ENCODE results near the gene GUK1. TPM values are rescaled to one million over a fixed set of nuclear protein-coding genes. Genes with fewer than 3 reads are reported as not detected.

GUK1 gene
- total and polyA plus RNA-seq, 2 of the 8 experiments (the other 6 are each of a cell fraction or from before 2014, with no cell fraction given) = 68.5 to 183 TPM

GRCh38 chr1:228154670-228155571, 14.8 kb downstream of the GUK1 start:
- FAIRE-seq (no peak), DNase-seq (ENCODE audit: low read depth in 1 of 2, low spot score in 2 of 2) (no peak)
- ChIA-PET POLR2A (ENCODE audit: partially characterized antibody) (interaction anchor here (5.5 kb wide), 1 partner anchor 9 kb away, joined by 44 read pairs; the partner anchor contains the start of gene IBA57), CTCF (ENCODE audit: partially characterized antibody) (interaction anchor here (1.2 to 1.6 kb wide), 3 partner anchors 10 to 14 kb away, joined by 3 read pairs; no protein-coding TSS in a partner anchor)
- H3K4ac ChIP-seq (replicated peaks; ENCODE audit: insufficient read length, low read depth, low read length) = no peak overlapping the region
- 87% methylated on average over 20 of the region's 20 CpGs; no CpG with 5 or more reads in 1 of the 2 experiments for WGBS, 2 experiments (ENCODE audit: extremely low coverage in 1 of 2, insufficient coverage in 1 of 2, insufficient read length in 1 of 2, insufficient replicate concordance in 2 of 2, low coverage in 1 of 2, low lambda C conversion rate in 2 of 2, missing lambda C conversion rate in 1 of 2)
- H3K36me3 ChIP-seq (ENCODE audit: control insufficient read depth in 2 of 4, insufficient read depth in 4 of 4, low read length in 3 of 4) = no peaks in the 10 kb centered on the region
- H3K9ac ChIP-seq (replicated peaks in 1 of 4; ENCODE audit: extremely low read depth in 1 of 4, low read depth in 3 of 4, low read length in 3 of 4) = no peak overlapping the region
- H2BK120ac ChIP-seq (replicated peaks; ENCODE audit: low read depth, low read length) = no peak overlapping the region
- no peak overlapping the region for H3K4me2 ChIP-seq (ENCODE audit: insufficient read depth in 1 of 2, low read depth in 2 of 2, low read length in 2 of 2)
- no peaks in the 10 kb centered on the region for H3K9me3 ChIP-seq (ENCODE audit: insufficient read depth in 2 of 2, low read depth in 1 of 2, low read length in 1 of 2)
- H3K18ac ChIP-seq (ENCODE audit: extremely low read depth, low read length) = no peak overlapping the region
- no peak overlapping the region for H3K23ac ChIP-seq (ENCODE audit: insufficient read length)
- no peak overlapping the region for H2BK20ac ChIP-seq (ENCODE audit: low read length)
- peaks cover 0 to 3% (median under 1%) of the 10 kb centered on the region in 4 experiments; a peak in 1 of 7 replicates for H3K4me1 ChIP-seq (replicated peaks in 1 of 4; ENCODE audit: control insufficient read depth in 3 of 4, insufficient read depth in 4 of 4, low read length in 3 of 4)
- no peak overlapping the region for H4K8ac ChIP-seq (ENCODE audit: extremely low read depth, insufficient read depth, low read length)
- H2BK5ac ChIP-seq (ENCODE audit: low read depth, low read length) = no peak overlapping the region
- H3K4me3 ChIP-seq (ENCODE audit: extremely low read depth in 1 of 4, insufficient read depth in 2 of 4, low read depth in 3 of 4, low read length in 4 of 4) = no peak overlapping the region
- no peak overlapping the region for H3K56ac ChIP-seq (replicated peaks; ENCODE audit: insufficient read length, low read depth, low read length)
- peaks cover 1 to 4% of the 10 kb centered on the region in 2 experiments for H4K20me1 ChIP-seq (replicated peaks in 1 of 2; ENCODE audit: control insufficient read depth in 1 of 2, insufficient read depth in 2 of 2, low read length in 2 of 2)
- peaks cover 2% of the 10 kb centered on the region; the same call in 1 of the 2 replicates for H3K79me1 ChIP-seq (ENCODE audit: low read depth, low read length)
- no peak overlapping the region for H3K14ac ChIP-seq (ENCODE audit: insufficient read length)
- H2BK12ac ChIP-seq (ENCODE audit: low read depth, low read length) = no peak overlapping the region
- H3K79me2 ChIP-seq (ENCODE audit: control insufficient read depth in 1 of 2, insufficient read depth in 2 of 2, low read length in 2 of 2) = no peaks in the 10 kb centered on the region
- no peaks in the 10 kb centered on the region; the same call in 1 of the 2 replicates for H3K23me2 ChIP-seq (ENCODE audit: low read depth, low read length)
- no peak for TF ChIP-seq CBX8 (IDR thresholded peaks at IDR 0.05; ENCODE audit: borderline replicate concordance, low read depth, low read length)
- TF ChIP-seq SP1 (IDR thresholded peaks at IDR 0.05; ENCODE audit: low read depth, low read length) = no peak
- no peak for TF ChIP-seq PHF8 (conservative IDR thresholded peaks at IDR 0.05; ENCODE audit: low read depth, low read length)
- no peak for TF ChIP-seq EP300 (IDR thresholded peaks at IDR 0.05; ENCODE audit: borderline replicate concordance in 1 of 2, low read depth in 2 of 2, low read length in 2 of 2)
- TF ChIP-seq USF2 (IDR thresholded peaks at IDR 0.05; ENCODE audit: low read length) = no peak
- H4K91ac ChIP-seq (replicated peaks; ENCODE audit: insufficient read length, low read length) = no peak overlapping the region
- H2AFZ ChIP-seq (ENCODE audit: low read length) = no peak overlapping the region
- no peak overlapping the region for H2AK5ac ChIP-seq (ENCODE audit: low read depth, low read length)
- H3K27ac ChIP-seq (ENCODE audit: low read depth, low read length) = no peak overlapping the region
- H4K5ac ChIP-seq (ENCODE audit: insufficient read length, low read depth, low read length) = no peak overlapping the region
- H3K27me3 ChIP-seq (replicated peaks in 1 of 4; ENCODE audit: control insufficient read depth in 3 of 4, extremely low read depth in 1 of 4, insufficient read depth in 3 of 4, low read length in 3 of 4) = peaks cover 0 to 5% (median 0%) of the 10 kb centered on the region in 4 experiments; a peak in 4 of 7 replicates
- H2BK15ac ChIP-seq (ENCODE audit: low read length) = no peak overlapping the region
